ENCODE results near the gene SEZ6L2.
"Not testable (repeated sequence)": the region's sequence is repeated elsewhere in the genome, so short reads cannot be mapped to it uniquely, and the experiment has no call there.

The SEZ6L2 gene

DNA sequence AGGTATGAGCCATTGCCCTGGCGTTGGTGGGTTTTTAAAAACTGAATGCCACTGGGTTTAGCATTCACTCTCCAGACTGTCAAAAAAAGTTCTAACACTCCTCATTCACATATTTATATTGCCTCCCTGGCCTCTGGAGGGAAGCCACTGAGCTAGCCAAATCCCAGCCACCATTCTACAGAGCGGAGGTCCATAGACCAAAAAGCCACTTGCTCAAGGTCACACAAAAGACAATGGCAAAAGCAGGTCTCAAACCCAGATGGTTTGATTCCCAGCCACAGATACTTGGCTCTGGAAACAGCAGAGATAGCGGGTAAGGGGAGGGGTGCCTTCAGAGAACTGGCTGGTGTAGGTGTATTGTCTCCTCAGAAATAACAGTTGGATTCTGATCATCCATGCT lies 18.3 kb downstream of the SEZ6L2 start:
- no peak for DNase-seq

DNA sequence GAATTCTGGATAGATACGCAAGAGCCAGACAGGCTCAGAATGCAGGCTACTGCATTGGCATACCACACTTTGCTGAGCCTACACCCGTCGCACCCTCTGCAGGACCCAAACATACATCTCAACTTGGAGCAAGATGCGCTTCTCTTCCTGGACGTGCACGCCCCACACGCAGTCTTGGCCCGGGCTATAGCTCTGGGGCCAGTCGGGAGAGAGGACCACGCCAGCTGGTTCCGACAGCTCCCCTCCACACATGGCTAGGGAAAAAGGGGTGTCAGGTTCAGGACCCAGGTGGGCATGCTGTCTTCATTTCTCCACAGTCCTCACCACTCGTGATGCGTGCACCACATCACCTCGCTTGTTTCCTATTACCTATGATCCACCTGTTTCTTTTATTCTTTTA lies 21.2 kb downstream of the SEZ6L2 start:
- no peak for DNase-seq

DNA sequence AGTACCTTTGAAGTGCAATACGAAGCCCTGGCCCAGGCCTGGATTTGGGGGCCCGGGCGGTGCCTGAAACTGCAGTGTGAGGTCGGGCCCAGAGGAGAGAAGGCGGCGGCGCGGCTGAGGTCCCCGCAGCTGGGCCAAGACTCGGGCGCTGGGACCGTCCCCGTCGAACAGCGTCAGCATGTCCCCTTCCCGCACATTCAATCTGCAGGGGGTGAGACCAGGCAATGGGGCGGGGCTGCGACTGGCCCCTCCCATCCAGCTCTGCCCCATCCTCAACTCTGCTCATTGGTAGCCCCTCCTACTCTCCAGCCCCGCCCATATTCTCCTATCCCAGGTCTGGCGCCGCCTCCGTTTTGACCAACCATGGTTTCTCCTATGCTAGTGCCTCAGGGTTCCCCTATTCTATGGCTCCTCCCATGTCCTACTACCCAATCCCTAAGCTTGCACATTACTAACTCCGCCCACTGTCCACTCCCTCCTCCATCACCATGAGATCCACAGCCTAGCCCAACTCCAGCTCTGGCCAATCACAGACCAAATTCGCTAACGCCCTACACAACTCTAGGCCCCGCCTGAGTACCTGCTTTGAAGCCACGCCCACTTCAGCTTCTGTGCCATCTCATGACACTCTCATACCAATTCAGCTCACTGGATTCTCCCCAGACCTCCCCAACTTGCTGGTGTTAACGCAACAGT lies 21.9 kb downstream of the SEZ6L2 start:
- DNase-seq = no peak

DNA sequence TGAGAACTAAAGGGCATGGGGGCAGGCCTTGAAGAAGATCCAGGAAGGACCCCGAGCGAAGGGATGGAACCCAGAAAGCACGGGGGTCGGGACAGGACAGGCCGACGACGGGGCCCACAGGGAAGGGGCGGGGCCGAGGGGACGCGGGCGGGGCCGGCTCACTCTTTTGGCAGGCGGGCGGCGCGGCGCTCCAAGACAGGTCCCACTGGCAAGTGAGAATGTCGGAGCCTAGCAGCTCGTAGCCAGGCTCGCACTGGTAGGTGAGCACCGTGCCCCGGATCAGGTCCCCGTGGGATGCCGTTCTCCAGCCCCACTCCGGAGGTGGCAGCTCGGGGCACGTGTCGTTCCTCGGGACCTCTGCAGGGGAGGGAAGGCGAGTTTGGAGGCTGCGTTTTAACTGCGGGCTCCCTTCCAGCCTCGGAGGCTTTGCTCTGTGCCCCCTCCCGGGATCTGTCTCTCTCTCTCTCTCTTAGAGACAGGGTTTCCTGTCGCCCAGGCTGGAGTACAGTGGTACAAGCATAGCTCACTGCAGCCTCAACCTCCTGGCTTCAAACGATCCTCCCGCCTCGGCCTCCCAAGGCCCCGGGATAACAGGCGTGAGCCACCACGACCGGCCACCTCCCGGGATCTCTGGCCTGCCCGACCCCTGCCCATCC lies 22.6 kb downstream of the SEZ6L2 start:
- no peak for DNase-seq

- no peak for DNase-seq
These were observed 23.1 kb downstream of the SEZ6L2 start for GRCh38 chr16:29876217-29876593.

DNA sequence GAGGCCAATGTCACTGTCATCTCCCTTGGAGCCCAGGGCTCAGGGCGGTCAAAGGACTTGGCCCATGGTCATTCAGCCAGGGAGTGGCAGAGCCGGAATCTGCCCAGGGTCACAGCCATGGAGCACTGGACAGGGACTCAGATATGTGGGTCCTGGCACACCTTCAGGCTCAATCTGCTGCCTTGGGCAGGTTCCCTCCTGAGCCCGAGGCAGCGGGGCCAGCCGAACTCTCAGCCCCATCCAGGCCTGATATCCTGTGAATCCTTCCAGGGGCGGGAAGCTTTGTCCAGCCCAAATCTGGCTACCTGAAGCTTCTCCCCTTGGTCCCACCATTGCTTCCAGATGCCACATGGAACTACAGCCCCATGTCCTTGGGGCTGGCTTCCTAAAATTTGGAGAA lies 24.1 kb downstream of the SEZ6L2 start:
- DNase-seq = no peak

DNA sequence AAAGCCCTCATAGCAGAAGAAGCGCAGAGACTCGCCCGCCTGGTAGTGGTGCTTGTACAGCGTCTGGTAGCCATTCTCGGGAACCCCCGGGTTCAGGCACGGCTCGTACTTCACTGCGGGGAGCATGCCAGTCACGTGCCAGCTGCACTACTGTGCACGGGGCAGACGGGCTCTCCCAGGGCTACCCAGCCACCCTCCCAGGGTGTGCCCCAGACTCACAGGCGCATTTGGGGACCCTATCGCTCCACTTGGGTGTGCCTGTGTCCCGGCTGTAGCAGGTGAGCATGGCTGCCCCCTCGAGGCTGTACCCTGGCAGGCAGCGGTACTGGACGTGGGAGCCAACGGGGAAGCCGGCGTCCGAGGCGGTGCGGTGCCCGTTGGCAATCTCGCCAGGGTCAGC lies 26.0 kb downstream of the SEZ6L2 start:
- DNase-seq = no peak

GRCh38 chr16:29871822-29872546 lies 27.4 kb downstream of the SEZ6L2 start:
- DNase-seq = no peak

DNA sequence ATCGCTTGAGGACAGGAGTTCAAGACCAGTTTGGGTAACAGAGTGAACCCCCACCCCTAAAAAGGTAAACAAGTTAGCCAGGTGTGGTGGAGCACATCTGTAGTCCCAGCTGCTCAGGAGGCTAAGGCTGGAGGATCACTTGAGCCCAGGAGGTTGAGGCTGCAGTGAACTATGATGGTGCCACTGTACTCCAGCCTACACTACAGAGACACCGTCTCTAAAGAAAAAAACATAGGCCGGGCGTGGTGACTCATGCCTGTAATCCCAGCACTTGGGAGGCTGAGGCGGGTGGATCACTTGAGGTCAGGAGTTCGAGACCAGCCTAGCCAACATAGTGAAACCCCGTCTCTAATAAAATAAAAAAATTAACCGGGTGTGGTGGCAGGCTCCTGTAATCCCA lies 30.3 kb downstream of the SEZ6L2 start:
- DNase-seq = not testable (repeated sequence)

- DNase-seq = no peak
These were observed 30.8 kb downstream of the SEZ6L2 start for GRCh38 chr16:29868396-29869009.

DNA sequence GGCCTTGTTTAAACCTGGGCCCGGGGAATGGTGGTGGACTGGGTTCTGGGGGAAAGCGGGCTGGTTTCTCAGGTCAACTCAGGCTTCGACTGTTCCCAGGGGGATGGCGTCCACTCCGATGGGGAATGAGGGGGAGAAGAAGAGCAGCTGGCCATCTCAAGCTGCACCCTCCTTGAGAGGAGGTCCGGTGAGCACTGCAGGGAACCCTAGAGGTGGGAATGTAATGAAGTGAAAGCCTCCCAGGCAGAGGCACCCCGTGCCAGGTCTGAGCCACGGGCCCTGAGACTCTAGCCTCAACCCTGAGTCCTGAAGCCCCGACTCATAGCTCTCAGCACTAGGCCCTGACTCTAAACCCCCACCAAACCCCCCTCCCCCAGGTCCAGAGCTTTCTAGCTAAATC lies 35.1 kb downstream of the SEZ6L2 start:
- no peak for DNase-seq

DNA sequence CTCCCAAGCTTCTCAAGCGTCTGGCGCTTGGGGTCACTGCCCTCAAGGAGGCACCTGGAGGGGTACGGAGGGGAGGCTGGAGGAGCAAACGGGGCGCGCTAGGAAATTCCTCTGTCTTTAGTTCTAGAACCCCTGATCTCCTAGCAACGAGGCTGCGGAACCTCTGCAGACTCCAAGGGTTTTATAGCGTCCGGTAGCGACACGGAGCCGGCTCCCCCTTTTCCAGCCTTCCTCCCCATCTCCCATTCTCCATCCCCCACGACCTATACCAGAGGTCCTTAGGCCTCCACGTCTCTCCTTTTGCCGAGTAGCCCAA lies 35.7 kb downstream of the SEZ6L2 start:
- no peak for DNase-seq

DNA sequence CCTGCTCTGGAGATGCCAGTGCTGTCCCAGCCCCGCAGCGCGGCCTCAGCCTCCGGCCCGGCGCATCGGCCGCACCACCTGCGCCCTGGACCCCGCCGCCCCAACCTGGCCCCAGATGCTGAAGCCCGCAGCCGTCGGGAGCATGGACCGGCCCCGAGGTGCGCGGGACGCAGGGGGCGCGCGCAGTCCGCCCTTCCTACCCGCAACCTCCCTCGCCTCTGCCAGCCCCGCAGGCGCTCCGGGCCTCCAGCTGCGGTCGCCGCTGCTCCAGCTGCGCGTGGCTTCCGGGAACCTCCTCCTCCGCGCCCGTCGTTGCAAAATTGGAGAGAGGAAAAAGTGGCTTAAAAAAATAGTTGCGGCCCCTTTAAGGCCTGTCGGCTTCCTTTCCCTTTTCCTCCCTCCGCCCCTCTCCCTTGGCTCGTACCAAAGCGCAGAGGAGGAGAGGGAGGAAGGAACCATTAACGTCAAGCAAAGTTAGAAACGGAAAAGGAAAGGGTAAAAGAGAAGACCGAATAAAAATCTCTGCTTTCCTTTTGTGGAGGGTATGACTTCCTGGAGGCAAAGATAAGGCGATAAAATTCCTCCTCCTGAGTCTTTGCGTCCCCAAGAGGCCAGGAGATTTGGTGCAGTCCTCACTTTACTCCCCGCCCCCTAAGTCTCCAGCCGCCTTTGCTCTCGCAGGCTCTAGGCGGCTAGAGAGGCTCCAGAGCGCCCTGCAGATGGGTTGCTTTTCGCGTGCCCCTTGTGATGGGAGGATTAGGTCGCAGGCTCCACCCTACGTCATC lies 36.3 kb downstream of the SEZ6L2 start, which contains the start of gene CDIPT:
TSS of gene CDIPT (minus strand) at position 343 of the 785 bp plus-strand sequence. CDS start 369 bp downstream, outside the sequence.
- DNase-seq = peak; percentile 97

DNA sequence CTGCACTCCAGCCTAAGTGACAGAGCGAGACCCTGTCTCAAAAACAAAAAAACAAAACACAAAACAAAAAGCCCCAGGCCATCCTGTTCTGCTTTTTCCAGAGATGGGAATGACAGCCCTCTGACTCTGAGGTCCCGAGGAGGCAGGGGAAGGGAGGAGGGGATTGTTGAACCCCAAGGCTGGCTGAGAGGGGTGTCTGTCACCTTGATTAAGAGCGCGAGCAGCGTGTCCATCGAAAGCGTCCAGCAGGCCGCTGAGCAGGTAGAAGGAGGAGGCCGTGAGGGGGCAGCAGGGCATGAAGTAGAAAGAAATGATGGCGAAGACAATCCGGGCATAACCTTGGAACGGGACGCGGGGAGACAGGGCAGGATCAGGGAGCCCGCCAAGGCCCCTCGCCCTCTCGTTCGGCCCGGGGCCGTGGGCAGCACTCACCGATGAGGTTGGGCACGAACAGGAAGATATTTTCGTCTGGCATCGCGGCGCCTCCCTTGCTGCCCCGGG lies 36.9 kb downstream of the SEZ6L2 start:
- peak; percentile 33 for DNase-seq

- DNase-seq = no peak
These were observed 39.1 kb downstream of the SEZ6L2 start for GRCh38 chr16:29860218-29860617.

GRCh38 chr16:29858974-29859373 lies 40.4 kb downstream of the SEZ6L2 start:
- no peak for DNase-seq

- peak; percentile 42 for DNase-seq
These were observed 41.1 kb downstream of the SEZ6L2 start for GRCh38 chr16:29858149-29858849.

DNA sequence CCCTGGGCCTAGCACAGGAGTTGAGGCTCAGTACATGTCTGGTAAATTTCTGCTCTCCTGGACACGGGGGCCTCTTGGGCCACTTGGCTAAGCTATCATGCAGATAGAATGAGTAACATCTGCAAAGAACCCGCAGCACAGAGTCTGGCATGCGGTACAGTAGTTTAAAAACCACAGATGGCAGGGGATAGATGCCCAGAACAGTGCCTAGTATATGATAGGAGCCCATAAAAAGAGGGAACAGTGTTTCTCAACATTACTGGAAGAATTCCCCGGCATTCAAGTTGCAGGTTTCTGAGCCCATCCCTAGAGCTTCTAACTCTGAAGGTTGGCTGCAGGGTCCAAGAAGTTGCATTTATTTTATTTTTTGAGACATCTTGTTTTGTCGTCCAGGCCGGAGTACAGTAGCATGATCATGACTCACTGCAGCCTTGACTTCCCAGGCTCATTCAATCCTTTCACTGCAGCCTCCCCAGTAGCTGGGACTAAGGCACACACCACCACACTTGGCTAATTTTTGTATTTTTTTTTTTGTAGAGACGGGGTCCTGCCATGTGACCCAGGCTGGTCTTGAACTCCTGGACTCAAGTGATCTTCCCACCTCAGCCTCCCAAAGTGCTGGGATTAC lies 42.1 kb downstream of the SEZ6L2 start:
- DNase-seq = no peak

DNA sequence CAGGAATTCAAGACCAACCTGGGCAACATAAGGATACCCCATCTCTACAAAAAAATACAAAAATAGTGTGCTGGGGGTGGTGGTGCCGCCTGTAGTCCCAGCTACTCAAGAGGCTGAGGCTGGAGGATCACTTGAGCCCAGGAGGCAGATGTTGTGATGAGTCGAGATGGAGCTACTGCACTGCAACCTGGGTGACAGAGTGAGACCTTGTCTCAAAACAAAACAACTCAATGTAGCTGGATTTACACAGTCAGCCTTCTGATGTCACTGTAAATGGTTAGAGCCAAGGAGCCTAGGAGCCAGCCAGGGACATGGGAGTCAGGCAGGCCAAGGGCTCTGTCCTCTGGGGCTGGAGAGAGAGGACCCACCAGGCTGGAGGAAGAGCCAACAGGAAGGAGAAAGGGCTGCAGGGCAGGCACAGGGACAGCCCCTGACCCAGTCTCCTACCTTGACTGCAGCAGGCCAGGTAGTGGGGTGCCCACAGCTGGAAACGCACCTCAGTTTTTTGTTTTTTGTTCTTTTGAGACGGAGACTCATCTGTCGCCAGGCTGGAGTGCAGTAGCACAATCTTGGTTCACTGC lies 44.7 kb downstream of the SEZ6L2 start:
- no peak for DNase-seq

GRCh38 chr16:29852654-29853053 lies 46.7 kb downstream of the SEZ6L2 start:
- DNase-seq = no peak

DNA sequence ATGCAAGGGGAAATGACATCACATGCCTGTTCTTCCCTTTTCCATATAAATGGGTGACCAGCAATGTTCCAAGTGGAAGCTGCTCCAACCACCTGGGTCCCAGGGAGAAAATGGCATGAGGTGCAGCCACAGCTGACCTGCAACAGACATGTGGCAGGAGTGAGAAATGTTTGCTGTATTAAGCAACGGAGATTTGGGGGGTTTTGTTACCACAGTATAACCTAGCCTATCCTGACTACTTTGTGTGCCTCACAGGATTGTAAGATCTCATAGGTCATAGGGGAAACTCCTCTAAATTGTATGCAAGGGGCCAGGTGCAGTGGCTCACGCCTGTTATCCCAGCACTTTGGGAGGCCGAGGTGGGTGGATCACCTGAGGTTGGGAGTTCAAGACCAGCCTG lies 48.4 kb downstream of the SEZ6L2 start:
- DNase-seq = no peak
